NB4 (cell line): ENCODE data around the gene AKAP10.

ENCODE experiments used
- CTCF ChIP-seq: IDR thresholded peaks from one replicate; pipeline ENCODE4 v1.5.1; 2012; ENCODE audit warnings: low read depth, low read length
- POLR2A ChIP-seq: IDR thresholded peaks from 2 replicates; pipeline ENCODE4 v1.6.1; 2011; ENCODE audit warnings: mild to moderate bottlenecking; ENCODE audit not compliant: insufficient read length; ENCODE audit errors: extremely low read depth

GRCh38 chr17:19979917-19980770 lies 2.5 kb upstream of the AKAP10 start:
- TF ChIP-seq CTCF (no peak), POLR2A (no peak)
